HCT116 (cell line): ENCODE results near the gene SLC6A6. TPM values are rescaled to one million over a fixed set of nuclear protein-coding genes. Genes with fewer than 3 reads are reported as not detected.

Source experiments
- ATAC-seq: fragments of 200-7000 bp; cut with Tn5 transposase; 2 replicates; pipeline ENCODE4 v1.9.1; 2020; ENCODE audit warnings: mild to moderate bottlenecking, moderate library complexity
- BruUV-seq: library from RNA; stranded (reverse); fragments of 400-500 nt; replicated peaks from 2 replicates; lab custom pipeline; 2021; lab: Mats Ljungman, UMichigan
- CTCF ChIA-PET: fragments of 300-600 bp; sonication (Branson Sonifier 250); formaldehyde crosslinking; loops from one replicate; lab custom pipeline; 2021; ENCODE audit warnings: antibody characterized with exemption; lab: Charles Lee
- POLR2A ChIA-PET: fragments of 300-600, 350-600 bp; sonication (Branson Sonifier 250); formaldehyde crosslinking; loops from one replicate; lab custom pipeline; 2021; ENCODE audit warnings: antibody characterized with exemption; lab: Charles Lee
- RAD21 ChIA-PET, 2 experiments: fragments of 300-600 bp; sonication (Branson Sonifier 250); formaldehyde crosslinking; loops; one replicate each; lab custom pipeline; 2023; ENCODE audit warnings: low total read pairs in 2 of 2; ENCODE audit not compliant: uncharacterized antibody in 2 of 2, unreplicated experiment in 2 of 2, low non-redundant PET in 1 of 2; lab: Charles Lee
- DNase-seq: peaks from one replicate; pipeline ENCODE4 v3.0.0-alpha.2; 2010; ENCODE audit warnings: low read depth, low spot score
- H2AFZ ChIP-seq: fragments of 200-600 bp; shearing (Covaris generic), sonication (generic); 2 replicates; pipeline ENCODE4 v1.6.1; 2017; ENCODE audit warnings: low read depth, mixed run types, mixed read lengths, antibody characterized with exemption, low read length; ENCODE audit not compliant: poor library complexity, severe bottlenecking
- H3K27ac ChIP-seq: 2 replicates; pipeline ENCODE4 v1.5.1; 2012; ENCODE audit warnings: low read depth, low read length
- H3K27me3 ChIP-seq: fragments of 200-600 bp; sonication (generic); 2 replicates; pipeline ENCODE4 v1.6.1; 2016; ENCODE audit warnings: mixed run types, low read length, mixed read lengths; ENCODE audit not compliant: insufficient read depth
- H3K36me3 ChIP-seq, 2 experiments: fragments of 200-500 bp in 1 of 2; fragments of 200-600 bp in 1 of 2; sonication (Bioruptor generic) in 1 of 2; sonication (generic) in 1 of 2; 2 replicates each; pipeline versions ENCODE4 v1.5.1 to v1.6.1; 2014 to 2016; ENCODE audit warnings: low read length in 2 of 2, inconsistent platforms in 1 of 2, mixed read lengths in 1 of 2, mixed run types in 1 of 2; ENCODE audit not compliant: insufficient read depth in 2 of 2, control insufficient read depth in 1 of 2
- H3K4me1 ChIP-seq, 2 experiments: fragments of 200-600 bp in 1 of 2; sonication (generic) in 1 of 2; 2 replicates each; pipeline versions ENCODE4 v1.5.1 to v1.6.1; 2012 to 2017; ENCODE audit warnings: low read length in 2 of 2, inconsistent platforms in 1 of 2, mild to moderate bottlenecking in 1 of 2, mixed read lengths in 1 of 2, mixed run types in 1 of 2, moderate library complexity in 1 of 2; ENCODE audit not compliant: insufficient read depth in 2 of 2, control insufficient read depth in 1 of 2
- H3K4me2 ChIP-seq: fragments of 200-600 bp; sonication (generic); 2 replicates; pipeline ENCODE4 v1.6.1; 2017; ENCODE audit warnings: mixed run types, low read length, mixed read lengths
- H3K4me3 ChIP-seq, 2 experiments: fragments of 200-600 bp in 1 of 2; sonication (generic) in 1 of 2; replicated peaks in 1 of 2; 2 replicates each; pipeline ENCODE4 v1.5.1; 2011 to 2016; ENCODE audit warnings: low read length in 2 of 2, control low read depth in 1 of 2, low read depth in 1 of 2, mild to moderate bottlenecking in 1 of 2, mixed read lengths in 1 of 2, mixed run types in 1 of 2
- H3K79me2 ChIP-seq: fragments of 200-600 bp; sonication (generic); 2 replicates; pipeline ENCODE4 v1.6.1; 2017; ENCODE audit warnings: mild to moderate bottlenecking, mixed run types, low read length, moderate library complexity, mixed read lengths; ENCODE audit not compliant: insufficient read depth
- H3K9ac ChIP-seq: fragments of 200-600 bp; sonication (generic); 2 replicates; pipeline ENCODE4 v1.6.1; 2016; ENCODE audit warnings: low read length, mixed read lengths
- H3K9me2 ChIP-seq: fragments of 200-600 bp; sonication (generic), shearing (Covaris generic); 2 replicates; pipeline ENCODE4 v1.6.1; 2017; ENCODE audit warnings: mixed run types, mild to moderate bottlenecking, moderate library complexity; ENCODE audit not compliant: insufficient read depth
- H3K9me3 ChIP-seq, 2 experiments: fragments of 200-500 bp in 1 of 2; fragments of 200-600 bp in 1 of 2; sonication (Bioruptor generic) in 1 of 2; sonication (generic) in 1 of 2; 2 replicates each; pipeline ENCODE4 v1.6.1; 2014 to 2017; ENCODE audit warnings: low read length in 2 of 2, mixed read lengths in 2 of 2, inconsistent platforms in 1 of 2, low read depth in 1 of 2, mild to moderate bottlenecking in 1 of 2, mixed run types in 1 of 2, moderate library complexity in 1 of 2; ENCODE audit not compliant: control insufficient read depth in 1 of 2, insufficient read depth in 1 of 2
- H4K20me1 ChIP-seq: fragments of 200-600 bp; sonication (generic), shearing (Covaris generic); 2 replicates; pipeline ENCODE4 v1.6.1; 2017; ENCODE audit warnings: mixed run types, mild to moderate bottlenecking, moderate library complexity; ENCODE audit not compliant: insufficient read depth
- CEBPB ChIP-seq: IDR thresholded peaks from 2 replicates; pipeline ENCODE4 v1.6.1; 2012; ENCODE audit warnings: low read depth
- EZH2phosphoT487 ChIP-seq: fragments of 200-600 bp; IDR thresholded peaks from 2 replicates; pipeline ENCODE4 v1.6.1; 2018; ENCODE audit warnings: antibody characterized with exemption, borderline replicate concordance
- RAD21 ChIP-seq: IDR thresholded peaks from 2 replicates; pipeline ENCODE4 v1.6.1; 2012; ENCODE audit warnings: low read depth, mild to moderate bottlenecking
- SP1 ChIP-seq: IDR thresholded peaks from 2 replicates; pipeline ENCODE4 v1.6.1; 2012; ENCODE audit warnings: low read depth
- TCF7L2 ChIP-seq: IDR thresholded peaks from 2 replicates; pipeline ENCODE4 v1.7.0; 2011; ENCODE audit warnings: borderline replicate concordance, inconsistent platforms; ENCODE audit not compliant: insufficient read depth, insufficient read length; ENCODE audit errors: extremely low read depth
- ZFX ChIP-seq: fragments of 450-650 bp; IDR thresholded peaks from 2 replicates; pipeline ENCODE4 v1.6.1; 2017
- ZNF274 ChIP-seq: fragments of 200-500 bp; sonication (Bioruptor generic); IDR thresholded peaks from 2 replicates; pipeline ENCODE4 v1.6.1; 2014; ENCODE audit warnings: mild to moderate bottlenecking, low read depth, low read length, inconsistent platforms
- intact Hi-C: fragments of 100-400 bp; cut with micrococcal nuclease; formaldehyde crosslinking; loops from 2 replicates; pipeline ENCODE4 v1.10.0; 2022
- total RNA-seq: library from RNA; stranded (reverse); gene quantifications from one replicate; pipeline ENCODE4 v1.2.1, GENCODE V29; 2021; ENCODE audit not compliant: unreplicated experiment

Gene SLC6A6
- total RNA-seq, 1 experiment from 2014 or later = 36.3 TPM

- no peaks in the 10 kb centered on the region for H3K9me2 ChIP-seq
- no peak overlapping the region for H3K4me2 ChIP-seq
- H3K27me3 ChIP-seq = no peaks in the 10 kb centered on the region
- H3K9me3 ChIP-seq = no peaks in the 10 kb centered on the region
- no peak overlapping the region for H2AFZ ChIP-seq
- no TSS peak for BruUV-seq
- POLR2A ChIA-PET = no interaction called here
- intact Hi-C loops = no loop called here
- CTCF ChIA-PET = no interaction called here
- H4K20me1 ChIP-seq = peaks cover 3% of the 10 kb centered on the region; the same call in 1 of the 2 replicates
- H3K79me2 ChIP-seq = peaks cover 55% of the 10 kb centered on the region
- RAD21 ChIA-PET = no interaction called here
- ATAC-seq = no peak
- peaks cover 3 to 14% of the 10 kb centered on the region in 2 experiments; a peak in 3 of 4 replicates for H3K36me3 ChIP-seq
- no peak overlapping the region for H3K27ac ChIP-seq
- H3K4me3 ChIP-seq = no peak overlapping the region
- TF ChIP-seq ZFX (no peak), EZH2phosphoT487 (no peak), ZNF274 (no peak), CEBPB (no peak), SP1 (no peak), TCF7L2 (no peak), RAD21 (no peak)
- no peak for DNase-seq
- H3K4me1 ChIP-seq = no peaks in the 10 kb centered on the region
- no peak overlapping the region for H3K9ac ChIP-seq
Measured at GRCh38 chr3:14418296-14419250, 16.2 kb downstream of the SLC6A6 start.
